GM12878 (cell line): ENCODE measurements around the gene PLSCR1.

Experiments
- EGR1 ChIP-seq, 2 experiments: IDR thresholded peaks; 1 replicate in 1 of 2; 2 replicates in 1 of 2; pipeline ENCODE4 v1.6.1; 2011 to 2012; ENCODE audit warnings: low read depth in 2 of 2, low read length in 2 of 2, borderline replicate concordance in 1 of 2, mild to moderate bottlenecking in 1 of 2, moderate library complexity in 1 of 2
- HCFC1 ChIP-seq: fragments of 150-350 bp; IDR thresholded peaks from 2 replicates; pipeline ENCODE4 v1.6.1; 2014; ENCODE audit warnings: low read length
- HDAC2 ChIP-seq: fragments of 200-600 bp; sonication (generic); IDR thresholded peaks from 2 replicates; pipeline ENCODE4 v1.6.1; 2017
- JUND ChIP-seq: IDR thresholded peaks from 2 replicates; pipeline ENCODE4 v1.6.1; 2012; ENCODE audit warnings: low read depth, mild to moderate bottlenecking, low read length, improper control_type of control experiment, moderate library complexity
- YY1 ChIP-seq: IDR thresholded peaks from 2 replicates; pipeline ENCODE4 v1.6.1; 2011; ENCODE audit warnings: low read depth, mild to moderate bottlenecking, low read length
- TF ChIP-seq, protein P1 (sequence below): fragments of 450-650 bp; IDR thresholded peaks from 2 replicates; pipeline ENCODE4 v1.6.1; 2018; ENCODE audit warnings: mild to moderate bottlenecking, low read depth, moderate library complexity; ENCODE audit not compliant: partially characterized antibody
- TF ChIP-seq, protein P2 (sequence below), 3 experiments: IDR thresholded peaks in 2 of 3; conservative IDR thresholded peaks in 1 of 3; 2 replicates each; pipeline ENCODE4 v1.5.1; 2011; ENCODE audit warnings: low read depth in 3 of 3, low read length in 3 of 3, mild to moderate bottlenecking in 3 of 3, control low read depth in 2 of 3, moderate library complexity in 2 of 3, inconsistent platforms in 1 of 3, mixed read lengths in 1 of 3; ENCODE audit not compliant: control insufficient read depth in 2 of 3, insufficient read depth in 1 of 3; ENCODE audit errors: extremely low read depth in 1 of 3
- TF ChIP-seq, protein P3 (sequence below): IDR thresholded peaks from 2 replicates; pipeline ENCODE4 v1.6.1; 2011; ENCODE audit warnings: low read depth, low read length, improper control_type of control experiment, borderline replicate concordance
- TF ChIP-seq, protein P4 (sequence below): fragments of 450-650 bp; formaldehyde crosslinking; IDR thresholded peaks from 2 replicates; pipeline ENCODE4 v1.4.0; 2020; ENCODE audit warnings: mild to moderate bottlenecking, moderate library complexity

DNA sequence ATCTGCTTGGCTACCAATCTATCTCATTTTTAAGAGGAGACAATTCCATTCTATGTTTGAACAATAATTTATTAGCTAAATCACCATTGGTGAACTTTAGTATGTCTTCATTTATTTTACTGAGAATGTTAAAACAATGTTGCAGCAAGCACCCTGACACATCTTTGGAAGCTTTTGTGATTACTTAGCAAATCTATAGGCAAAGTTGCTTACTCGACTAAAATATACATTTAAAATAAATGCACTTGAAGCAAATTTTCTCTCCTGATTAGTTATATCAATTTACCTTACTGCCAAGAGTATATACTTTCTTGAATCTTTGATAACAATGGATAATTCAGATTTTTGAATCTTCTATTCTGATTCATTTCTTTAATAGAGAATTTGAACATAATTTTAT is 29.8 kb upstream of the PLSCR1 start:
- TF ChIP-seq, protein P1, sequence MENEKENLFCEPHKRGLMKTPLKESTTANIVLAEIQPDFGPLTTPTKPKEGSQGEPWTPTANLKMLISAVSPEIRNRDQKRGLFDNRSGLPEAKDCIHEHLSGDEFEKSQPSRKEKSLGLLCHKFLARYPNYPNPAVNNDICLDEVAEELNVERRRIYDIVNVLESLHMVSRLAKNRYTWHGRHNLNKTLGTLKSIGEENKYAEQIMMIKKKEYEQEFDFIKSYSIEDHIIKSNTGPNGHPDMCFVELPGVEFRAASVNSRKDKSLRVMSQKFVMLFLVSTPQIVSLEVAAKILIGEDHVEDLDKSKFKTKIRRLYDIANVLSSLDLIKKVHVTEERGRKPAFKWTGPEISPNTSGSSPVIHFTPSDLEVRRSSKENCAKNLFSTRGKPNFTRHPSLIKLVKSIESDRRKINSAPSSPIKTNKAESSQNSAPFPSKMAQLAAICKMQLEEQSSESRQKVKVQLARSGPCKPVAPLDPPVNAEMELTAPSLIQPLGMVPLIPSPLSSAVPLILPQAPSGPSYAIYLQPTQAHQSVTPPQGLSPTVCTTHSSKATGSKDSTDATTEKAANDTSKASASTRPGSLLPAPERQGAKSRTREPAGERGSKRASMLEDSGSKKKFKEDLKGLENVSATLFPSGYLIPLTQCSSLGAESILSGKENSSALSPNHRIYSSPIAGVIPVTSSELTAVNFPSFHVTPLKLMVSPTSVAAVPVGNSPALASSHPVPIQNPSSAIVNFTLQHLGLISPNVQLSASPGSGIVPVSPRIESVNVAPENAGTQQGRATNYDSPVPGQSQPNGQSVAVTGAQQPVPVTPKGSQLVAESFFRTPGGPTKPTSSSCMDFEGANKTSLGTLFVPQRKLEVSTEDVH: no peak
- TF ChIP-seq, protein P2, sequence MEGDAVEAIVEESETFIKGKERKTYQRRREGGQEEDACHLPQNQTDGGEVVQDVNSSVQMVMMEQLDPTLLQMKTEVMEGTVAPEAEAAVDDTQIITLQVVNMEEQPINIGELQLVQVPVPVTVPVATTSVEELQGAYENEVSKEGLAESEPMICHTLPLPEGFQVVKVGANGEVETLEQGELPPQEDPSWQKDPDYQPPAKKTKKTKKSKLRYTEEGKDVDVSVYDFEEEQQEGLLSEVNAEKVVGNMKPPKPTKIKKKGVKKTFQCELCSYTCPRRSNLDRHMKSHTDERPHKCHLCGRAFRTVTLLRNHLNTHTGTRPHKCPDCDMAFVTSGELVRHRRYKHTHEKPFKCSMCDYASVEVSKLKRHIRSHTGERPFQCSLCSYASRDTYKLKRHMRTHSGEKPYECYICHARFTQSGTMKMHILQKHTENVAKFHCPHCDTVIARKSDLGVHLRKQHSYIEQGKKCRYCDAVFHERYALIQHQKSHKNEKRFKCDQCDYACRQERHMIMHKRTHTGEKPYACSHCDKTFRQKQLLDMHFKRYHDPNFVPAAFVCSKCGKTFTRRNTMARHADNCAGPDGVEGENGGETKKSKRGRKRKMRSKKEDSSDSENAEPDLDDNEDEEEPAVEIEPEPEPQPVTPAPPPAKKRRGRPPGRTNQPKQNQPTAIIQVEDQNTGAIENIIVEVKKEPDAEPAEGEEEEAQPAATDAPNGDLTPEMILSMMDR (IDR thresholded peaks at IDR 0.05 in 2 of 3, conservative IDR thresholded peaks at IDR 0.05 in 1 of 3; ENCODE audit: control insufficient read depth in 2 of 3, extremely low read depth in 1 of 3, insufficient read depth in 1 of 3, low read depth in 3 of 3, low read length in 3 of 3): no peak
- no peak for TF ChIP-seq EGR1 (IDR thresholded peaks at IDR 0.05; ENCODE audit: borderline replicate concordance in 1 of 2, low read depth in 2 of 2, low read length in 2 of 2)
- TF ChIP-seq YY1: no peak
- TF ChIP-seq, protein P3, sequence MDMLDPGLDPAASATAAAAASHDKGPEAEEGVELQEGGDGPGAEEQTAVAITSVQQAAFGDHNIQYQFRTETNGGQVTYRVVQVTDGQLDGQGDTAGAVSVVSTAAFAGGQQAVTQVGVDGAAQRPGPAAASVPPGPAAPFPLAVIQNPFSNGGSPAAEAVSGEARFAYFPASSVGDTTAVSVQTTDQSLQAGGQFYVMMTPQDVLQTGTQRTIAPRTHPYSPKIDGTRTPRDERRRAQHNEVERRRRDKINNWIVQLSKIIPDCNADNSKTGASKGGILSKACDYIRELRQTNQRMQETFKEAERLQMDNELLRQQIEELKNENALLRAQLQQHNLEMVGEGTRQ: no peak
- no peak for TF ChIP-seq JUND
- TF ChIP-seq HDAC2: no peak
- no peak for TF ChIP-seq HCFC1
- TF ChIP-seq, protein P4, sequence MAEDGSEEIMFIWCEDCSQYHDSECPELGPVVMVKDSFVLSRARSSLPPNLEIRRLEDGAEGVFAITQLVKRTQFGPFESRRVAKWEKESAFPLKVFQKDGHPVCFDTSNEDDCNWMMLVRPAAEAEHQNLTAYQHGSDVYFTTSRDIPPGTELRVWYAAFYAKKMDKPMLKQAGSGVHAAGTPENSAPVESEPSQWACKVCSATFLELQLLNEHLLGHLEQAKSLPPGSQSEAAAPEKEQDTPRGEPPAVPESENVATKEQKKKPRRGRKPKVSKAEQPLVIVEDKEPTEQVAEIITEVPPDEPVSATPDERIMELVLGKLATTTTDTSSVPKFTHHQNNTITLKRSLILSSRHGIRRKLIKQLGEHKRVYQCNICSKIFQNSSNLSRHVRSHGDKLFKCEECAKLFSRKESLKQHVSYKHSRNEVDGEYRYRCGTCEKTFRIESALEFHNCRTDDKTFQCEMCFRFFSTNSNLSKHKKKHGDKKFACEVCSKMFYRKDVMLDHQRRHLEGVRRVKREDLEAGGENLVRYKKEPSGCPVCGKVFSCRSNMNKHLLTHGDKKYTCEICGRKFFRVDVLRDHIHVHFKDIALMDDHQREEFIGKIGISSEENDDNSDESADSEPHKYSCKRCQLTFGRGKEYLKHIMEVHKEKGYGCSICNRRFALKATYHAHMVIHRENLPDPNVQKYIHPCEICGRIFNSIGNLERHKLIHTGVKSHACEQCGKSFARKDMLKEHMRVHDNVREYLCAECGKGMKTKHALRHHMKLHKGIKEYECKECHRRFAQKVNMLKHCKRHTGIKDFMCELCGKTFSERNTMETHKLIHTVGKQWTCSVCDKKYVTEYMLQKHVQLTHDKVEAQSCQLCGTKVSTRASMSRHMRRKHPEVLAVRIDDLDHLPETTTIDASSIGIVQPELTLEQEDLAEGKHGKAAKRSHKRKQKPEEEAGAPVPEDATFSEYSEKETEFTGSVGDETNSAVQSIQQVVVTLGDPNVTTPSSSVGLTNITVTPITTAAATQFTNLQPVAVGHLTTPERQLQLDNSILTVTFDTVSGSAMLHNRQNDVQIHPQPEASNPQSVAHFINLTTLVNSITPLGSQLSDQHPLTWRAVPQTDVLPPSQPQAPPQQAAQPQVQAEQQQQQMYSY (CRISPR knock-in tag): no peak
